Hematopoietic multipotent progenitor cell (in vitro differentiated cells): Measurements from ENCODE around the gene SH3BGRL. TPM values are rescaled to one million over a fixed set of nuclear protein-coding genes. Genes with fewer than 3 reads are reported as not detected.

Source experiments
- total RNA-seq: library from RNA; depleted of rRNA; stranded (reverse); fragments of >200 nt; gene quantifications from one replicate; pipeline ENCODE4 v1.2.3, GENCODE V29; 2012

Gene SH3BGRL
- total RNA-seq, 1 donor = 63.8 TPM

Other genes with a start within 250 kb of the SH3BGRL start
- gene HMGN5, start 189 bp upstream of the SH3BGRL start, total RNA-seq = 0.54 TPM